COLO668 (cell line): ENCODE measurements around the gene DNAJC27.

Experiments used
- DNase-seq: peaks from one replicate; lab custom pipeline; 2025; ENCODE audit not compliant: unreplicated experiment; lab: John Stamatoyannopoulos, UW

DNAJC27 gene

DNA sequence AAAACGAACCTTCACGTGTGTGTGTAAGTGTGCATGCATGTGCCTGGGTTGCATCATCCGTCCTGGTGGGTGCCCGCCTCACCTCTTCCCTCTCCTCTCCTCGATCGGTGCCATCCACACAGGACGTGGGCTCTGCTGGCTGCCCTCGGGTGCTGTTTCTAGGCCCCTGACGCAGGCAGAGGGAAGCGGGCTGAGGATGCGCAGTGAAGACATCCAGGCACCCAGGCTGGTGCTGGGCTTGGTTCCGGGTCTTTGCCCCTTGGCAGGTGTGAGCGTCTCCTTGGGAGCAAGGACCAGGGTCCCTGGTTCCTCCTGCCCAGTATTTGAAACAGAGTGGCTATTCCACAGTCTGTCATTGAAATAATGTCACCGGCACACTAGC is 45.5 kb downstream of the DNAJC27 start:
- no peak for DNase-seq

DNA sequence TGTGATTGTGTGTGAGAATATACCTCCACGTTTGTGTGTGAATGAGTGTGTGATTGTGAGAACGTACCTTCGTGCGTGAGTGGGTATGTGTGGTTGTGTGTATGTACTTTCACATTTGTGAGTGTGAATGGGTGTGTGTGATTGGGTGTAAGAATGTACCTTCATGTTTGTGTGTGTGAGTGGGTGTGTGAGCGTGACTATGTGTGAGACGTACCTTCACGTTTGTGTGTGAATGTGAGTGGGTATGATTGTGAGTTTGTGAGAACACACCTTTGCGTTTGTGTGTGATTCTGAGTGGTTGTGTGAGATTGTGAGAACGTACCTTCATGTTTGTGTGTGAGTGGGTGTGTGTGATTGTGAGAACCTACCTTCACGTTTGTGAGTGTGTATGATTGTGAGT is 45.9 kb downstream of the DNAJC27 start:
- no peak for DNase-seq

DNA sequence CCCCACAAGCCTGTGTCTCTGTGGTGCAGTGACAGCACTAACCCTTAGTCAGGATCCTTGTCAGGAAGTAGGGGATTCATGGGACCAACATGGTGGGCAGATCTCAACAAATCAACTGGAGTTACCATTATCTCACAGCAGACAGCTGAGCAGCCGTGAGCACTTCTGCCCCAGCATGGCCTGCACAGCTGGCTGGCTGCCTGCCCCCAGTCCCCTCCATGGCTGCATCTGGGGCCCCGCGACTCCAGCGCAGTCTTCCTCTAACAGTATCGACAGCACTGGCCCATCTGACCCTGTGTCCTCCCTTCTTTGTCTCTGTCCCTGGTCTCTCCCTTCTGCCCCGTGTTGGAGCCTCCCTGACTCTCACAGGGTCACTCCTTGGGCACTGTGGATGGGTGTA is 47.0 kb downstream of the DNAJC27 start:
- no peak for DNase-seq

DNA sequence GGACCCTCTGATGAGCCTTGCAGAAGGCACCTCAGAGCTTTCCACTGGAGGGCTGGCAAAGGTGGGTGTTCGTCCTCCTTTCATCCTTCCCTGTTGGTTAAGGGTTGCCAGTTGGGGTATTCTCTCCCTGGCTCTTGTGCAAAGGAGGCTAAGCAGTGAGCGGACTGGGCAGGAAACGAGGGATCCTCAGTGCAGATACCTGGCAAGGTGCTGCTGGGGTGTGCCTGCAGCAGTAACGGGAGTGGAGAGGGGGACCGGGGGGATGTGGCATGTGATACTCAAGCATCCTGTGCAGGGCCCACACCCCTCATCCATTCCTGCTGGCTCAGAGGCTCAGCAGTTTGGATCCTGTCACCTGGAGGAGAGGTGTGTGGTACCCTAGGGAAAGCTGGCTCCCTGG is 47.5 kb downstream of the DNAJC27 start:
- no peak for DNase-seq

DNA sequence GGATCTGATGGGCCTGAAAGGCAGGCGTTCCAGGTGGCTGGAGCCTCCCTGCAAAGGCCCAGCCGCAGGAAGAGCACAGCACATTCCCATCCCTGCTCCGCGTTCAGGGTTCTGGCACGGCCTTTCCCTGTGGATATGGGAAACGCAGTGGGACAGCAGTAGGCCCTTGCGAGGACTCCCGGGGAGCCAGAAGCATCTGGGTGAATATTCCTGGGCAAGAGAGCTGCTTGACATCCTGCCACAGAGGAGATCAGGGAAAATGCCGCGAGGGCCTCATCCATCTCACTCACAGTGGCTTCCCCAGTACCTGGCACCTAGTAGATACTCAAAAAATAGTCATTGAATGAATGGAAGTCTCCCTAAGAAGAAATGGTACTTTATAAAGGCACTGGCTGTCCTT is 48.6 kb downstream of the DNAJC27 start:
- no peak for DNase-seq

DNA sequence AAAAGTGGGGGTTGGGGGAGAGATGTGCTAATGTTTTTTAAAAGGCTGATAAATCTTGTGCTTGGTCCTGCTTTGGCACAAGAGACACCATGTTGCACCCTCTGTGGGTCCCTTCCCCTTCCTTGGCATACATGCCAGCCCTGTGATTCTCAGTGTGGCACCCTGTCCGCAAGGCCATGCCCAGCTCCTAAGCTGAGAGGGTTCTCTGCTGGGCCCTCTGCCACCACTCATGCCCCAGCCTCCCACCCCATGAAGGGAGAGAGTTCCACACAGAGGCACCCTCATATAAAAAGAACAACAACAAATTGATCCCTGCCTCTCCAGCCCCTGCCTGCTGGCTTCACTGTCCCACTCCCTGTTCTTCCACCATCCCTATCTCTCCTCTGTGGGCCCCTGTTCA is 49.2 kb downstream of the DNAJC27 start:
- DNase-seq, result no peak

DNA sequence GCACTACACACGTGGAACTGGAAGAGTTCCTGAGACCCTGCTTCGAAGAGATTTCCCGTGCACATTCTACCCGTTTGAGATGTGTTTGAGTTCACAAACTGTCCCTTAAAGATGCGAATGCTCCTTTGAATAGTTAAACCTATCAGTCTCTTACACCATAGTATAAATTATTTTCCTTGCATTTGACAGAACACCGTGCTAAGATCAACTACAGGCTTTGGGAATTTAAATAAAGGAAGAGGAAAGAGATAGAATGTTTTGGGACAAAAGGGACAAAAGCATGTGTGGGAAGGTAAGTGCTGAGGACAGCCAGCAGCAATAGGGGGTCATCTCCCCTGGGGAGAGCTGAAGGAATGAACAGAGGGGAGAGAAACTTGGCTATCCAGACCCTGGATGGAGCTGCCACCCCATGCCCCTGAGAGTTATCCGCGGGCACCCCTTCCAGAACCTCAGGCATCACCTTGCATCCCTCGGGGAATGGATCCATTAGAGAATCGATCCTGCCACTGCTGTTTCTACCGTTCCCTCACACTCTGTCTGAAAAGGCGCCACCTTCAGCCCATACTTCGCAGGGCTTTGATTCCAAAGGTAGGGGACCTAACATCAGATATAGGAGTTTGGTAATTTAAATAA is 50.8 kb downstream of the DNAJC27 start:
- peak; percentile 27 for DNase-seq

DNA sequence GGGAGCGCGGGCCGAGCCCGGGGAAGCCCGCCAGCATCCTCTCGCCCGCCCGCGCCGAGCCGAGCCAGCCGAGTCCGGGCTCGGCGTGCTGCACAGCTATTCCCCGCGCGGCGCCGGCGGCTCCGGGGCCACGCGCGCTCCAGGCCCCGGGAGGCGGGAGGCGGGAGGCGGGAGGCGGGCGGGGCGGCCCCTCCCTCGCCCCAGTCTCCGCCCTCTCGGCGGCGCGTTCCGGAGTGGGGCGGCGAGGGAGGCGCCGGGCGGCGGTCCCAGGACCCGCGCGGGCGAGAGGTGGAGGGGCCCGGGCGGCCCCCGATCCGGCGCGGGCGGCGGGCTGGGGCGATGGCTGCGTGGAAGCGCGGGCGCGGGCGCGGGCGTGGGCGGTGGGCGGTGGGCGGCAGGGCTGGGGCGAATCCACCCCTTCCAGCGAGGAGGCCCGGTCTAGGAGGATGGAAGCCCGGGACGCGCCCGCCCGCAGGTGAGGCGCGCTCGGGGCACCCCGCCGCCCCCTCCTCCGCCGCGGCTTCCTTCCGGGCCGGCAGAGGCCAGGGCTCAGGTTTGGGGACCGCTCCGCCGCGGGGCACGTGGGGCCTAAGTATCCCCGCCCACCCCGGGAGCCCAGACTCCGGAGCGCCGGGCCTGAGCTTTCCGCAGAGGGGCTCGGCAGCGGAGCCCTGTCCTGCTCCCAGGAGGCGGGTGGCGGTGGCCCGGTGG is 51.5 kb downstream of the DNAJC27 start, which contains the start of gene ADCY3:
ADCY3 (minus strand) TSS at position 140 of the 711 bp plus-strand sequence. CDS start 1,250 bp downstream, outside the sequence.
- peak; percentile 71 for DNase-seq

DNA sequence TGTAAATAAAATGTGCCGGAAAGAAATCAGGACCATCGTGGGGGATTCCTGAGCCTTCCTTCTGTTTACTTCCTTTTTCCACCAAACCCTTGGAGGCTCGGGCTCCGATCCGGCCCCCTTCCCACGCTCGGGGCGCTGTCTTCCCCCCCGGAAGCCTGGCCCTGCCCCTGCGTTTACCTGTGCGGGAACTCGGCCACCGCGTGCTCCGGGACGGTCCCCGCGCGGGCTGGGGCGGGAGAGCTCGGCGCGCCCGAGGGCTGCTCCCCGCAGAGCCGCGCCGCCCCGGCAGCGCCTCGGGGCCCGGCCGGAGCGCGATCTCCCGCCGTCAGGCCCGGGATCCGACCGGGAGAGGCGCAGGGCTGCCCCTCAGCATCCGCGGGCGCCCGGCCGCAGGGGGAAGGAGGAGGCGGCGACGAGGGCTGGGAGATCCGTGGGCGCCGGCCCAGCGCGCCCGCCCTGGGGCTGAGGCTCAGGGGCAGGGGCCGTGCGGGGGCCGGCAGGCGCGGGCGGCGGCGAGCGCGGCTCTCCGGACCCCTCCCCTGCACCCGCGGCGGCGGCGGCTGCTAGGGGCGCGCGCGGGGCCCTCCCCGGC is 52.2 kb downstream of the DNAJC27 start:
- DNase-seq, result peak; percentile 70

DNA sequence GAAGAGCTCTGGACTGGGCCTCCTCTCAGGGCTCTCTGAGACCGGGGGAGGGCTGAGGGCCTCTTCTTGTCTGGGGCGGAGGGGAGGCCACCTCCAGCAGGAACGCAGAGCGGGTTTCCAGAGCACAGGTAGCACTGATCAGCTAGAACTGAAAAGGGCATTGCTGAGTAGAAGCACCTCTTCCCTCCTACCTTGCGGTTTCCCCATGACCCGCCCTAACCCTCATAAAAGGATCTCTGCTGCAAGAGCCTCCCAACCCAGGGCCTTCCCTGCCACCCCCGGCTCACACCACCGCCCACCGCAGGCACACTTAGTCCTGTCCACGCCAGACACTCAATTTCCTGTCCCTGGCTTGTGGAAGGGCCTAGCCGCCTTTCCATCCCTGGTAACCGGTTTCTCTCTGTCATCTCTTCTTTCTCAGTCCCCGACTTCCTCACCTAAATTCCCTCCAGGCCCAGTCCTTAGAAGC is 52.7 kb downstream of the DNAJC27 start:
- peak; percentile 51 for DNase-seq

DNA sequence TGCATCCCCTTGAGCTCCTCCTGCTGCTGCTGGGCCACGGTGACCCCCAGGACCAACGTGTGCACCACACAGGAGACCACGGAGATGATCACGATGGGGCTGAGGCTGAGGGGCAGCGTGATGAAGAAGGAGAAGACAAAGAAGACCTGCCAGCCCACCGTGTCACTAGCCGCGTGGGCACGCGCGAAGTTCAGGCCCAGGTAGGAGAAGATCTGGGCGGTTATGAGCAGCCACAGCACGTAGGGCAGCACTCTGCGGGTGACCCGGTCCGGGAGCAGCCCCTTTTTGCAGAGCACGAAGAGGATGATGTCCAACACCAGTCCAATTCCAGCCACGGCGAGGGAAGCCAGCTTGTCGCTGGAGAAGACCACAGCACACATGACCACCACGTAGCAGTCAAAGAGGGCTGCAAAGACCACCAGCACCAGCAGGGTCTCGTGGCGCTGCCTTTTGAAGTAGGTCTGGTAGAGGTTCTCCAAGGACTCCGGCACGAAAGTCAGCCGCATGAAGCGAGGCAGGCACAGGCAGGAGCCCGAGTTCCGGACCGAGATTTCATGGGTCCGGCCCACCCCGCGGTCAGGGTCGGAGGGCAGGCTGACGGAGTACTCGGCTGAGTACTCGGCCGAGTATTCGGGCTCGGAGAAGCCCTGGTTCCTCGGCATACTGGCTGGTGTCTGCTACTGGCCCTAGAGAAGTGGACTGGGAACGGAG is 53.3 kb downstream of the DNAJC27 start:
- DNase-seq, result no peak

DNA sequence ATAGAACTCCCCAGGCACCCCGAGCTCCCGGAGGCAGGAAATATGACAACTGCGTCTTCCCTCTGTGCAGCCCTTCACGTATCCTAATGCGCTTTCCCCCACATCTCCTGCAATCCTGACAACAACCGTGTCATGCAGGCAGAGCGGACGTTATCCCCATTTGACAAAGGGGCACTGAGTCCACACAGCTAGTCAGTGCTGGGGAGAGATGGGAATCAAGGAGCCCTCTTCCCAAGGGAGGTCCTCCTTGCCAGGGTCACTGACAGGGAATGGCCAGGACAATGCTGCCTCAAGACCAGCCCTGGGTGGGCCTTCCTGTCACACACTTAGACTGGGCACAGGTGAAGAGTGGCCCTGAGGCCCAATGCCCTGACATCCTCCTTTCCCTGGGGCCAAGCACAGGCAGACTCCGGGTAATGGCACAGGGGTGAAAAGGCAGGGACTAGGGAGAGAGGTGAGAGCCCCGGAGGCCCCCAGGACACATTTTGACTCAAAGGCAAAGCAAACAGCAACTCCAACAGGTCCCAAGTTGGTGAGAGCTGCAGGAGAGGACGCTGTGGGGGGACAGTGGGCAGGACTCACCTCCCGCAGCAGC is 53.9 kb downstream of the DNAJC27 start:
- DNase-seq, result no peak

DNA sequence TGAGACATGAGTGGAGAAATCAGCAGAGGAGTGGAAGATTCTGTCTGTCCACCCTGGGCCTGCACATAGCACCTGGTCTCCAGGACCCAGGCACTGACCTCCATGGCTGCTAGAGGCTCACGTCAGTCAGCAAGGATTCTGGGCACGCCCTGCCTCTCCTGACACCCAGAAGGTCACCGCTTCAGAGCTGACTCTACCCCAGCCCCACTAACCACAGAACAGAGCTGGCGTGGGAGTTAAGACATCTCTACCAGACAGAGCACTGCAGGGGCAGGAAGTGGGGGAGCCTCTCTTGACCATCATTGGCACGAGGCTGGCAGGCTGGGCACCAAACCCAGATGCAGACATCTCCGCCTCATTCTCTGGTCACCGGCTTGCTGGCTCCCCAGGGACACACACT is 54.7 kb downstream of the DNAJC27 start:
- DNase-seq, result no peak

DNA sequence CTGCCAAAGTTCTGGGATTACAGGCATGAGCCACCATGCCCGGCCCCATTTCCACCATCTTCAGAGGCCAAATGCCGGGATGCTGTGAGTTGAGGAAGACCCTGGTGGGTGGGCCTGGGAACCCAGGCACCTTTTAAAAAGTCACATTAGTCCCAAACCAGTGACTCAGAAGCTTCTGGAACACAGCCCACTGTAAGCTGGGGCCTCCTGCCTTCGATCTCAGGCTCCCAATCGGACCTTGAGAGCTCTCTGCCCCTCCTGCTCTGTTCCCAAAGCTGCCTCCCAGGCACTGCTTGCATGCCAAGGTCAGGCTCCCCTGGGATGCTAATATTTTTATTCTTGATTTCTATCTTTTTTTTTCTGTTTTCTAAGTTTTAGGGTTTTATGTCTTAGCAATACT is 56.0 kb downstream of the DNAJC27 start:
- DNase-seq, result no peak

DNA sequence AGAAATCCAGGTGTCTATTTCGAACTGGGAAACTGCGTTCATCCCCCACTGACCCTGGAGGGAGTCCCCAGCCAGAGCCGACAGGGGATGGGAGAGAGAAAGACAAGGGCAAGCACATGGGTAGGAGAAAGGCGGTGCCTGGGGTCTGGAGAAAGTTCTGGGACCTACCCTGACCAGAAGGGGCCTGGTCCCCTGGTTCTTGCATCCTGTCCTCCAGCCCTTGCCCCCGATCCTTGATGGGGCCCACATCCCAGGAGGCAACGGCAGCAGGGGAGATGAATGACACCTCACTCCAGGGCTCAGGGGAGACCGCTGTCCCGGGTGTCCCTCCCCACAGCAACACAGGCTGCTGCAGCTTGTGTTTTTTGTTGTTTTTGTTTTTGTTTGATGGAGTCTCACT is 56.6 kb downstream of the DNAJC27 start:
- DNase-seq, result no peak

DNA sequence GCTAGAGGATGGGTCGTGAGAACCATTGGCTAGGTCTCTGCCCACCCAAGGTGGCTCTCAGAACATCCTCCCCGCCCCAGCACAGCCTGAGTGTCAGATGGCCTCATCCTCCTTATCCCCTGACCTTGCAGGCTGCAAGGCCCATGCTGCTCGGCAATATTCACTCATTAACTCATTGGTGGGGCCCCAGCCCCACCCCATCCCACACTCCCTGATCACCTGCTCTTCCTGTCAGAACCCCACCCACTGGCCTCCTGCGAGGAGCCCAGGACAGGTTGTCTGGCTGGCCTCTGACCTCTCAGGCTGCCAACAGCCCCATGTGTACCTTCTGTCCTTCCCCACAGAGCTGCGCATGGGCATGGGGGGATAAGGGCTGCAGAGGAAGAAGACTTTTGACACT is 57.0 kb downstream of the DNAJC27 start:
- no peak for DNase-seq

DNA sequence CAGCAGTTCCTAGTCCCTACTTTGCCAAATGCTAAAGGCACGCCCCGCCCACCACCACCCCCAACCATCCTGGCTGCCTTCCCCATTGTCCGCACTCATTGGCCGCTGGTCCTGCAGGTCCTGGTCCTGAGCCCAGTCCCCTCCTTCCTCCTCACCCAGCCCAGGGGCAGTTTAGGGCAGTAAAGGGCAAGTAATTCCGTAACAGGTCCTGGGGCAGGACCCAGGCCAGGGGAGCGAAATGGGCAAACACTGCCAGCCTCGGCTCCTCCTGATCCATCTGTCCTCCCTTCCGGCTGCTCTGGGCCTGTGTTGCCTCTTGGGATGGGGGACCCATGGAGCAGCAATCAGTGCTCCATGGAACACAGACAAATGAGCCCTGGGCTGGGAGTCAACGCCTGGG is 57.8 kb downstream of the DNAJC27 start:
- DNase-seq, result no peak

DNA sequence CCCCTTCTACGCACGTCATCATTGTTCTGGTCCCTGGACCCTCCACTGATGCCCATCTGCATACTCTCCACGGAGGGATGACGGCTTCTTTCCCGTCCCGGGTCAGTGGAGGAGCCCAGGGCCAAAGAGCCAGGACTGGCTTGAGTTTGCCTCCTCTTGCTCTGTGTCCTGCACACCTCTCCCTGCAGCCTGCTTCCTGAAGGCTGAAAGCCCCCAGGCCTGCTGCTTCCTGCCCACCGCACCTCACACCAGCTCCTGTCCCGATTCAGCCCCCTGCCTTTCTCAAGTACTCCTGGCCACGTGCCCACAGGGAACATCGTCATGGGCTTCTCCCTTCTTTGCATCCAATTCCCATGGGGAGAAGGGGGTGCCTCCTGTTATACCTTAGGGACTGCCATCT is 58.8 kb downstream of the DNAJC27 start:
- no peak for DNase-seq

DNA sequence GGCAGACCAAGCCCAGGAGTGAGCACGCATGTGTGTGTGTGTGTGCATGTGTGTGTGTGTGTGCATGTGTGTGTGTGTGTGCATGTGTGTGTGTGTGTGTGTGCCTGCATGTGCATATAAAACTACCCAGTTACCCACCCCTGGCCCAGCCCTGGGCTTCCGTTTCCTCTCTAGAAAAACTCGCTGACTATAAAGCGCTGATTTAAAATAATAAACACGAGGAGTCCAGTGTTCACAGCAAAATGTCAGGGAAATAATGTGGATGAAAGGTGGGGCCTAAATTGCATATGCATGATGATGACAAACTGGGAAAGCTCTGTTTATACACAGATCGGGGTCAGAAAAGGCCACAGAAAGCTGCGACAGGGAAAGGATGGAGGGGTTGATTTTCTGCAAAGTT is 59.2 kb downstream of the DNAJC27 start:
- no peak for DNase-seq

DNA sequence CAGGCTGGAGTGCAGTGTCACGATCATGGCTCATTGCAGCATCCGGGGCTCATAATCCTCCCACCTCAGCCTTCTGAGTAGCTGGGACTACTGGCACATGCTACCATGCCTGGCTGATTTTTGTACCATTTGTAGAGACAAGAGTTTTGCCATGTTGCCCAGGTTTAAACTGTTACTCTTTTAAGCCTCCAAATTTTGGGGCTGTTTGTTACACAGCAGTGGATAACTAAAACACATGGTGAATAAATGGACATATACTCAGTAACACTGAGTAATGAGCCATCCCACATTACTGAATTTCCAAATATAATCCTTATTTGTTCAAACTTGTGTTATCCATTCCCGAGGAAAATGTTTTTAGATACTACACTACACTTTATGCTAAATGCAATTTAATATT is 61.5 kb downstream of the DNAJC27 start:
- DNase-seq, result no peak

DNA sequence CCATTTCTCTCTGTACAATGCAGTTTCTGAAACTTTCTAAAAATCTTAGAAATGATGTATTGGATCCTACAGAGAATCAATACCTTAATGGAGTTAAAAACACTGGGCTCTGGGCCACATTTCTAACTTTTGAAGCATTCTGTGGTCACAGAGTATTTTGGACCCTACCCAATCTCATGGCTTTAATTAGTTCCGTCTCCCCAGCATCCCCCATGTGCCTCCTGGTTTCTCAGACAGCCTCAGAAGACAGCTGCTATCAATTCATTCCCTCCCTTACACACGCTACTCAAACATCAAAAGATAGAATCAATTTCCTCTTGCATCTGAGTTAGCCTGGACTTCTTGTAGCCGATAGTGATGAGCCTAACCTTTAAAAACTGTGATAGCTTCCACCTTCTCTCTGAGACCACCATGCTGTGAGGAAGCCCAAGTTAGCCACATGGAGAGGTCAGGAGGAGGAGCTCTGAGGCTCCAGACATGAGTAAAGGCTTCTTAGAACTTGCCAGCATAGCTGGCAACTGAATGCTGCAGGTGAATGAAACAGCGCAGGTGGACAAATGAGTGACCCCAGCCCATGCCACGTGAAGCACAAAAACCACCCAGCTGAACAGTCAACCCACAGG is 62.1 kb downstream of the DNAJC27 start:
- DNase-seq, result no peak
